Endothelial cell (in vitro differentiated cells): ENCODE data around the gene IL1RL1. TPM values are rescaled to one million over a fixed set of nuclear protein-coding genes. Genes with fewer than 3 reads are reported as not detected.

Experiments
- DNase-seq: peaks from one replicate; pipeline ENCODE4 v3.0.0; 2021; ENCODE audit warnings: low spot score
- H3K27ac Mint-ChIP-seq: one replicate; pipeline ENCODE4 v1.8.0; 2021; ENCODE audit warnings: mixed read lengths, inconsistent platforms; ENCODE audit not compliant: unreplicated experiment
- H3K27me3 Mint-ChIP-seq: one replicate; pipeline ENCODE4 v1.8.0; 2021; ENCODE audit warnings: mild to moderate bottlenecking, moderate library complexity, mixed read lengths, inconsistent platforms; ENCODE audit not compliant: unreplicated experiment
- H3K36me3 Mint-ChIP-seq: one replicate; pipeline ENCODE4 v1.8.0; 2021; ENCODE audit warnings: mild to moderate bottlenecking, low read depth, mixed read lengths, inconsistent platforms; ENCODE audit not compliant: unreplicated experiment
- H3K4me1 Mint-ChIP-seq: one replicate; pipeline ENCODE4 v1.8.0; 2021; ENCODE audit warnings: mild to moderate bottlenecking, mixed read lengths, inconsistent platforms; ENCODE audit not compliant: unreplicated experiment
- H3K4me3 Mint-ChIP-seq: one replicate; pipeline ENCODE4 v1.8.0; 2021; ENCODE audit warnings: mild to moderate bottlenecking, mixed read lengths, inconsistent platforms; ENCODE audit not compliant: unreplicated experiment
- H3K9me3 Mint-ChIP-seq: one replicate; pipeline ENCODE4 v1.8.0; 2021; ENCODE audit warnings: mixed read lengths, inconsistent platforms; ENCODE audit not compliant: unreplicated experiment
- CTCF ChIP-seq: fragments of 200-600 bp; sonication (generic); IDR thresholded peaks from one replicate; pipeline ENCODE4 v1.5.0; 2021; ENCODE audit warnings: antibody characterized with exemption; ENCODE audit not compliant: unreplicated experiment
- total RNA-seq: library from RNA; stranded (reverse); fragmentation: NEBNext Ultra II Directional; extraction: Animal tissue kit (Norgen Biotek cat#: 25700); gene quantifications from one replicate; pipeline ENCODE4 v1.2.1, GENCODE V29; 2021; ENCODE audit not compliant: unreplicated experiment

Gene IL1RL1
- total RNA-seq, 1 donor from 2014 or later = 0.10 TPM

- Mint-ChIP-seq H3K27me3 (no peaks in the 10 kb centered on the region), H3K9me3 (no peaks in the 10 kb centered on the region), H3K4me1 (no peaks in the 10 kb centered on the region), H3K4me3 (no peak overlapping the region), H3K27ac (no peak overlapping the region), H3K36me3 (no peaks in the 10 kb centered on the region)
- TF ChIP-seq CTCF = no peak
- DNase-seq = no peak
Measured at GRCh38 chr2:102334486-102334885, 23.1 kb downstream of the IL1RL1 start.

- Mint-ChIP-seq H3K4me3 (no peak overlapping the region), H3K27ac (no peak overlapping the region), H3K9me3 (no peaks in the 10 kb centered on the region), H3K27me3 (no peaks in the 10 kb centered on the region), H3K36me3 (no peaks in the 10 kb centered on the region), H3K4me1 (no peaks in the 10 kb centered on the region)
- no peak for DNase-seq
- TF ChIP-seq CTCF = no peak
Measured at GRCh38 chr2:102335871-102336366, 24.6 kb downstream of the IL1RL1 start.

GRCh38 chr2:102336502-102336945, 25.2 kb downstream of the IL1RL1 start:
- no peak overlapping the region for H3K4me3 Mint-ChIP-seq
- no peaks in the 10 kb centered on the region for H3K4me1 Mint-ChIP-seq
- H3K27me3 Mint-ChIP-seq = no peaks in the 10 kb centered on the region
- DNase-seq = no peak
- no peaks in the 10 kb centered on the region for H3K9me3 Mint-ChIP-seq
- H3K27ac Mint-ChIP-seq = no peak overlapping the region
- no peaks in the 10 kb centered on the region for H3K36me3 Mint-ChIP-seq
- no peak for TF ChIP-seq CTCF

GRCh38 chr2:102337012-102337411, 25.6 kb downstream of the IL1RL1 start:
- Mint-ChIP-seq H3K4me1 (no peaks in the 10 kb centered on the region), H3K36me3 (no peaks in the 10 kb centered on the region), H3K9me3 (no peaks in the 10 kb centered on the region), H3K4me3 (no peak overlapping the region), H3K27me3 (no peaks in the 10 kb centered on the region), H3K27ac (no peak overlapping the region)
- no peak for TF ChIP-seq CTCF
- DNase-seq = no peak

- H3K27me3 Mint-ChIP-seq = no peaks in the 10 kb centered on the region
- H3K4me1 Mint-ChIP-seq = no peaks in the 10 kb centered on the region
- no peak for TF ChIP-seq CTCF
- no peaks in the 10 kb centered on the region for H3K9me3 Mint-ChIP-seq
- H3K27ac Mint-ChIP-seq = no peak overlapping the region
- no peaks in the 10 kb centered on the region for H3K36me3 Mint-ChIP-seq
- DNase-seq = no peak
- no peak overlapping the region for H3K4me3 Mint-ChIP-seq
Measured at GRCh38 chr2:102337481-102338386, 26.4 kb downstream of the IL1RL1 start.
